GM12878 (cell line): ENCODE data around the gene ZNF407. TPM values are rescaled to one million over a fixed set of nuclear protein-coding genes. Genes with fewer than 3 reads are reported as not detected.

Source experiments
- CREM ChIP-seq: IDR thresholded peaks from 2 replicates; pipeline ENCODE4 v1.6.1; 2014; ENCODE audit warnings: antibody characterized with exemption, low read depth
- E4F1 ChIP-seq: fragments of 450-650 bp; IDR thresholded peaks from 2 replicates; pipeline ENCODE4 v1.6.1; 2018; ENCODE audit warnings: borderline replicate concordance, mild to moderate bottlenecking; ENCODE audit not compliant: partially characterized antibody
- ESRRA ChIP-seq: IDR thresholded peaks from 2 replicates; pipeline ENCODE4 v1.6.1; 2012; ENCODE audit warnings: mild to moderate bottlenecking, low read length, improper control_type of control experiment
- KLF5 ChIP-seq: fragments of 450-650 bp; IDR thresholded peaks from 2 replicates; pipeline ENCODE4 v1.6.1; 2014; ENCODE audit warnings: mild to moderate bottlenecking; ENCODE audit not compliant: partially characterized antibody
- LARP7 ChIP-seq: fragments of 450-650 bp; IDR thresholded peaks from 2 replicates; pipeline ENCODE4 v1.6.1; 2017; ENCODE audit warnings: mild to moderate bottlenecking
- NKRF ChIP-seq: fragments of 450-650 bp; conservative IDR thresholded peaks from 2 replicates; pipeline ENCODE4 v1.6.1; 2017; ENCODE audit warnings: mild to moderate bottlenecking, moderate library complexity
- RELA ChIP-seq: fragments of 450-650 bp; IDR thresholded peaks from 2 replicates; pipeline ENCODE4 v1.8.0; 2014; ENCODE audit warnings: borderline replicate concordance; ENCODE audit not compliant: partially characterized antibody
- SMARCA5 ChIP-seq: fragments of 450-650 bp; IDR thresholded peaks from 2 replicates; pipeline ENCODE4 v1.6.1; 2017; ENCODE audit warnings: mild to moderate bottlenecking
- TCF3 ChIP-seq: IDR thresholded peaks from 2 replicates; pipeline ENCODE4 v1.6.1; 2012; ENCODE audit warnings: low read depth, mild to moderate bottlenecking, low read length, borderline replicate concordance; ENCODE audit not compliant: insufficient read depth
- ZBTB4 ChIP-seq: fragments of 450-650 bp; formaldehyde crosslinking; IDR thresholded peaks from 2 replicates; pipeline ENCODE4 v1.4.0; 2022; ENCODE audit warnings: mild to moderate bottlenecking, moderate library complexity
- polyA plus RNA-seq, 11 experiments: library from polyadenylated mRNA; depleted of rRNA in 4 of 11; unstranded in 6 of 11; stranded (reverse) in 5 of 11; fragments of >200 nt; fragmentation: Nextera tagmentation in 4 of 11; fragmentation: Illumina TruSeq in 1 of 11; extraction: Ambion mirVana in 4 of 11; extraction: Trizol in 1 of 11; gene quantifications; 1 replicate in 1 of 11; 2 replicates in 10 of 11; pipeline versions ENCODE4 v1.2.1 to v1.2.3, GENCODE V29; 2011 to 2016; ENCODE audit warnings: inconsistent platforms in 2 of 11, missing spikeins in 2 of 11, low read depth in 1 of 11
- total RNA-seq, 4 experiments: library from RNA; depleted of rRNA in 3 of 4; stranded (reverse); fragments of >200 nt in 3 of 4; fragmentation: Illumina TruSeq in 1 of 4; extraction: Trizol in 1 of 4; gene quantifications; 2 replicates each; pipeline versions ENCODE4 v1.2.1 to v1.2.3, GENCODE V29; 2013 to 2021

The ZNF407 gene
- total and polyA plus RNA-seq, 10 of the 15 experiments (the other 5 are each of a cell fraction or from before 2014, with no cell fraction given) = 0.69 to 11.6 (median 5.3) TPM

- TF ChIP-seq NKRF = no peak
- TF ChIP-seq ESRRA = no peak
- no peak for TF ChIP-seq CREM
- no peak for TF ChIP-seq KLF5
- no peak for TF ChIP-seq LARP7
- TF ChIP-seq ZBTB4 (CRISPR knock-in tag) = no peak
- no peak for TF ChIP-seq SMARCA5
- no peak for TF ChIP-seq RELA
- no peak for TF ChIP-seq E4F1
- no peak for TF ChIP-seq TCF3
- TF ChIP-seq, all 136 proteins: peak for 0
Observed at GRCh38 chr18:74898965-74899364, 301.3 kb downstream of the ZNF407 start (continued).
